Measurements from ENCODE around the gene QARS1.

Gene QARS1

GRCh38 chr3:49120096-49120437, 15.5 kb upstream of the QARS1 start:
- DNase-seq, result peak; percentile 19

- DNase-seq, result no peak
Observed at GRCh38 chr3:49119439-49119838, 14.9 kb upstream of the QARS1 start.

GRCh38 chr3:49119036-49119435, 14.5 kb upstream of the QARS1 start:
- DNase-seq, result no peak

GRCh38 chr3:49112262-49112661, 7.7 kb upstream of the QARS1 start:
- DNase-seq, result no peak

GRCh38 chr3:49111347-49111746, 6.8 kb upstream of the QARS1 start:
- no peak for DNase-seq

GRCh38 chr3:49110780-49111179, 6.2 kb upstream of the QARS1 start:
- no peak for DNase-seq

GRCh38 chr3:49108346-49108745, 3.8 kb upstream of the QARS1 start:
- DNase-seq, result no peak

- no peak for DNase-seq
Observed at GRCh38 chr3:49104052-49104426, 518 bp downstream of the QARS1 start.

- no peak for DNase-seq
Observed at GRCh38 chr3:49100046-49100615, 4.4 kb downstream of the QARS1 start.

- no peak for DNase-seq
Observed at GRCh38 chr3:49098910-49099630, 5.5 kb downstream of the QARS1 start.

- DNase-seq, result no peak
Observed at GRCh38 chr3:49098429-49098828, 6.1 kb downstream of the QARS1 start.

- peak; percentile 95 for DNase-seq
Observed at GRCh38 chr3:49093853-49094767, 10.4 kb downstream of the QARS1 start, which contains the start of gene QRICH1. Gene QRICH1 (minus strand): TSS chr3:49094071. CDS start chr3:49077017, 17,054 bp downstream.

- peak; percentile 84 for DNase-seq
Observed at GRCh38 chr3:49092938-49093852, 11.4 kb downstream of the QARS1 start.

GRCh38 chr3:49081429-49081828, 23.1 kb downstream of the QARS1 start:
- no peak for DNase-seq

GRCh38 chr3:49079270-49079669, 25.3 kb downstream of the QARS1 start:
- DNase-seq, result no peak

GRCh38 chr3:49076646-49077045, 27.9 kb downstream of the QARS1 start:
- no peak for DNase-seq

GRCh38 chr3:49076116-49076515, 28.4 kb downstream of the QARS1 start:
- DNase-seq, result no peak

GRCh38 chr3:49058011-49058410, 46.5 kb downstream of the QARS1 start:
- no peak for DNase-seq

GRCh38 chr3:49057268-49057667, 47.3 kb downstream of the QARS1 start:
- DNase-seq, result no peak

GRCh38 chr3:49054344-49054862, 50.2 kb downstream of the QARS1 start:
- no peak for DNase-seq

- DNase-seq, result no peak
Observed at GRCh38 chr3:49053543-49053942, 51.0 kb downstream of the QARS1 start.
